BJ (cell line): ENCODE measurements around the gene SH3BP4. TPM values are rescaled to one million over a fixed set of nuclear protein-coding genes. Genes with fewer than 3 reads are reported as not detected.
"Not testable (repeated sequence)": the region's sequence is repeated elsewhere in the genome, so short reads cannot be mapped to it uniquely, and the experiment has no call there.

ENCODE experiments used
- CTCF ChIA-PET: fragments of 350-600 bp; formaldehyde crosslinking; extraction: SDS; loops from one replicate; lab custom pipeline; 2021; ENCODE audit warnings: antibody characterized with exemption, inconsistent platforms; lab: Yijun Ruan, JAX
- POLR2A ChIA-PET: fragments of 300-600 bp; sonication (Branson Sonifier 250); formaldehyde crosslinking; extraction: SDS; loops from one replicate; lab custom pipeline; 2021; ENCODE audit warnings: antibody characterized with exemption; lab: Charles Lee
- DNase-seq: peaks from one replicate; pipeline ENCODE4 v3.0.0-alpha.2; 2011; ENCODE audit warnings: low read depth
- H3K27me3 ChIP-seq: 2 replicates; pipeline ENCODE4 v1.6.0; 2011; ENCODE audit warnings: low read length; ENCODE audit not compliant: control insufficient read depth, insufficient read depth
- H3K36me3 ChIP-seq: 2 replicates; pipeline ENCODE4 v1.5.1; 2011; ENCODE audit warnings: low read length; ENCODE audit not compliant: control insufficient read depth, insufficient read depth
- H3K4me3 ChIP-seq: 2 replicates; pipeline ENCODE4 v1.5.1; 2011; ENCODE audit warnings: low read depth, mild to moderate bottlenecking, control low read depth, low read length
- polyA plus RNA-seq: library from polyadenylated mRNA; depleted of rRNA; stranded (reverse); fragments of >200 nt; gene quantifications from 2 replicates; pipeline ENCODE4 v1.2.3, GENCODE V29; 2011
- TF ChIP-seq, protein P1 (sequence below): IDR thresholded peaks from 2 replicates; pipeline ENCODE4 v1.5.1; 2011; ENCODE audit warnings: low read depth, mild to moderate bottlenecking, control low read depth, inconsistent platforms, low read length, moderate library complexity; ENCODE audit not compliant: insufficient read depth

Gene SH3BP4
- polyA plus RNA-seq, 1 experiment, result 106 TPM

DNA sequence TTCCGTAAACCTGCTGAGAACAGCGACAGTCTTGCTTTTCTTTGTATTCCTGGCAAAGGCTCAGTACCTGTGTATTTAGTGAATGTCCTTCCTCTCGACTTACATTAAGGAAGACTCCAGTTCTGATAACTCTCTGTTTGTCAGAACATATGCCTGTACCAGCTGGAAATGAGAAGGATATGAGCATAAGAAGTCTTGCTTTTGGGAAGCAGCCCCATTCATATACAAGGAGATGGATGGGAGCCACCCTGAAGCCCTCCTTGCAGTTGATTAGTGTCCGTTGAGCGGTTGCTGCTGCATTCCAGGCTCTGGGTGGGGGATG, 59.8 kb downstream of the SH3BP4 start:
- POLR2A ChIA-PET, result no interaction called here
- TF ChIP-seq, protein P1, sequence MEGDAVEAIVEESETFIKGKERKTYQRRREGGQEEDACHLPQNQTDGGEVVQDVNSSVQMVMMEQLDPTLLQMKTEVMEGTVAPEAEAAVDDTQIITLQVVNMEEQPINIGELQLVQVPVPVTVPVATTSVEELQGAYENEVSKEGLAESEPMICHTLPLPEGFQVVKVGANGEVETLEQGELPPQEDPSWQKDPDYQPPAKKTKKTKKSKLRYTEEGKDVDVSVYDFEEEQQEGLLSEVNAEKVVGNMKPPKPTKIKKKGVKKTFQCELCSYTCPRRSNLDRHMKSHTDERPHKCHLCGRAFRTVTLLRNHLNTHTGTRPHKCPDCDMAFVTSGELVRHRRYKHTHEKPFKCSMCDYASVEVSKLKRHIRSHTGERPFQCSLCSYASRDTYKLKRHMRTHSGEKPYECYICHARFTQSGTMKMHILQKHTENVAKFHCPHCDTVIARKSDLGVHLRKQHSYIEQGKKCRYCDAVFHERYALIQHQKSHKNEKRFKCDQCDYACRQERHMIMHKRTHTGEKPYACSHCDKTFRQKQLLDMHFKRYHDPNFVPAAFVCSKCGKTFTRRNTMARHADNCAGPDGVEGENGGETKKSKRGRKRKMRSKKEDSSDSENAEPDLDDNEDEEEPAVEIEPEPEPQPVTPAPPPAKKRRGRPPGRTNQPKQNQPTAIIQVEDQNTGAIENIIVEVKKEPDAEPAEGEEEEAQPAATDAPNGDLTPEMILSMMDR, result no peak
- CTCF ChIA-PET, result no interaction called here
- Histone ChIP-seq H3K4me3 (no peak overlapping the region), H3K36me3 (peaks cover 8% of the 10 kb centered on the region), H3K27me3 (no peaks in the 10 kb centered on the region)
- DNase-seq, result no peak

DNA sequence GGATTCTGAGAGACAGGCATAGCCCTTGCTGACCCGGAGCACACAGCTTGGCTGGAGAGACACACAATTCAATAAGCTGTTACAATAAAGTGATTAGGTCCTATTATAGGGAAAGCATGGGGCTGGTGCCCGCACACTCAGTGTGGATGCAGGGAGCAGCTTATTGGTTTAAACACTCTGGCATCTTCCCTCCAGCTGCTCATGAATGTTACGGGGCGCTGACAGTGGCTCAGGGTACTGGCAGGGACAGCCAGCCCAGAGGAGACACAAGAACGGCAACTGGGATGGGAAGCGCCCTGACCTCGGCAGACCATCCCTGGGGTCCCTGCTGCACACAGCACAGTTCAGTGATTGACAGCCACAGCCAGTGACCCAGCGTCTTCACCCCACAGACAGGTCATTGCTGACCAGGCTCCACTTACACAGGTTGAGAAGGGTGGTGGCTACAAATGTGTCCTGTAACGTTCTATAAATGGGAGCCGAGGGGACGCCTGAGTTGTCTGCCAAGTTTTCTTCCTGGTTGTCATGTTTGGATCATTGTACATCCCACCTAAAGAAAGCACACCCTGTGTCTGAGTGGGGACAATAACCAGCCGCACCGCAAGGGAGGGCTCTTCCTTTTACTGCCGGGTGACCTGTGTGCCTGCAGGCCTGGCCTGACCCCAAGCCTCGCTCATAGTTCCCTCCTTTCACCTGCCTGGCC, 60.3 kb downstream of the SH3BP4 start:
- no peak for DNase-seq
- H3K4me3 ChIP-seq, result no peak overlapping the region
- TF ChIP-seq, protein P1, result no peak
- CTCF ChIA-PET, result no interaction called here
- H3K27me3 ChIP-seq, result no peaks in the 10 kb centered on the region
- peaks cover 8% of the 10 kb centered on the region for H3K36me3 ChIP-seq
- POLR2A ChIA-PET, result no interaction called here

DNA sequence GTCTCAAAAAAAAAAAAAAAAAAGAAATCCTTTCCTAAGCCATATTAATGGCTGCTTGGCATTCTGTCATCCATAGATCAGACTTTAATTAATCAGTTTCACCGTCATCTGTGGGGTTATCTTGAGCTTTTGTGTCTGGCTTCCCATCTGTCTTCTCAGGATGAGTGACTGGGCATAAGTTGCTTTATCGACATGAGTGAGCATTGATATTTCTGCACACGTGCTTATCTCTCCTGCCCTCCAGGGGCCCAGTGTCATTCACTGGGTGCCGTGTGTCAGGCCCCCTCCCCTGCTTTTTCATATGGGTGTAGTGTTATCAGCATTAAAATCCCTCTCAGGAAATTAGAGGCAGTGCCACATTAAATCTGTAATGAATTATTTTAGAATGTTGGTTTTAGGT, 65.6 kb downstream of the SH3BP4 start:
- DNase-seq, result no peak
- H3K27me3 ChIP-seq, result no peaks in the 10 kb centered on the region
- H3K4me3 ChIP-seq, result no peak overlapping the region
- ChIA-PET CTCF (interaction anchor here (1.0 kb wide), 1 partner anchor 453 kb away, joined by 3 read pairs; no protein-coding TSS in a partner anchor), POLR2A (no interaction called here)
- H3K36me3 ChIP-seq, result peaks cover 3% of the 10 kb centered on the region
- TF ChIP-seq, protein P1, result no peak

DNA sequence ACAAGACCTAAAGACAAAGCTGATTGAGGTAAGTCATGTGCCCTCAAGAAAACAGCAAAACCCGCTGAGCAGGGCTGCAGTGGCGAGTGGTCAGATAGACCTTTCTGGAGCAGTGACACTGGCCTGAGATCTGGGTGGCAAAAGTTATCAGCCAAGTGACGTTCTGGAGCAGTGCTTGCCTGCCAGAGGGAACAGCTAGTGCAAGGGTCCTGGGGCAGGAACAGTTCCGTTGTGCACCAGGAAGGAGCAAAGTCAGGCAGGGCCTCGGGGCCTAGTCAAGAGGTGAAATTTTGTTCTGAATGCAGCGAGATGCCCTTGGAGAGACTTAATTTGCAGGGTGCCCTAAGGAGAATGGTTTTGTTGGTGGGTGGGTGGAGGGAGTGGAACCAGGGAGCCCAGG, 67.0 kb downstream of the SH3BP4 start:
- DNase-seq, result no peak
- no peak overlapping the region for H3K4me3 ChIP-seq
- CTCF ChIA-PET, result no interaction called here
- TF ChIP-seq, protein P1, result no peak
- H3K27me3 ChIP-seq, result no peaks in the 10 kb centered on the region
- POLR2A ChIA-PET, result no interaction called here
- H3K36me3 ChIP-seq, result peaks cover 3% of the 10 kb centered on the region; the same call in 1 of the 2 replicates

DNA sequence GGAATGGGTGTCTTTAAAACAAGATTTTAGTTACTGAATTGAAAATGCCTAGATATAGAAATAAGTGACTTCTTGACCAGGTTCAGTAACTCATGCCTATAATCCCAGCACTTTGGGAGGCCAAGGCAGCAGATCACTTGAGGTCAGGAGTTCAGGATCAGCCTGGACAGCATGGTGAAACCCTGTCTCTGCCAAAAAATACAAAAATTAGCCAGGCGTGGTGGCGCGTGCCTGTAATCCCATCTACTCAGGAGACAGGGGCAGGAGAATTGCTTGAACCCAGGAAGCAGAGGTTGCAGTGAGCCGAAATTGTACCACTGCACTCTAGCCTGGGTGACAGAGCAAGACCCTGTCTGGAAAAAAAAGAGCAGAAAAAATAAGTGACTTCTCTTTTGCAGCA, 68.3 kb downstream of the SH3BP4 start:
- H3K27me3 ChIP-seq, CTCF ChIA-PET, H3K36me3 ChIP-seq, POLR2A ChIA-PET, H3K4me3 ChIP-seq, DNase-seq: not testable (repeated sequence)

DNA sequence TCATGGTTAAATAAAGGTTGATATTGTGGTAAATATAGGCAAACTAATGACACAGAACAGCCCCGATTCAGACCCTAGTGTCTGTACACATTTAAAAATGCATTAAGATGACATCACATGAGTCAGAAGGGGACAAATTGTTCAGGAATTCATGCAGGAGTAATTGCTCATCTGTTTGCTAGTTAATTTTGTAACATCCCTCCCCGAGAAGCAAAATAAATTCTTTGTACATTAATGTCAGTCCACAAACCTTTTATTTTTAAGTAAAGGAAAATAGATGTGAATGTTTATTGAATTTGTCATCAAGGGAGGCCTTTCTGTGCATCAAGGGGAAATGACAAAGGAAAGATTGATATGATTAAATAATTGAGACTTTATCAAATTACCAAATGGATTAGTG, 69.9 kb downstream of the SH3BP4 start:
- DNase-seq, result peak; percentile 91
- Histone ChIP-seq H3K27me3 (no peaks in the 10 kb centered on the region), H3K36me3 (peaks cover 3% of the 10 kb centered on the region; the same call in 1 of the 2 replicates), H3K4me3 (no peak overlapping the region)
- ChIA-PET CTCF (no interaction called here), POLR2A (no interaction called here)
- TF ChIP-seq, protein P1, result no peak
